T-helper 2 cell (primary cell): ENCODE results near the gene MAST2.

Experiments
- DNase-seq, 5 experiments: peaks; one replicate each; pipeline versions ENCODE4 v3.0.0 to v3.0.0-alpha.2; 2012 to 2022

Gene MAST2

DNA sequence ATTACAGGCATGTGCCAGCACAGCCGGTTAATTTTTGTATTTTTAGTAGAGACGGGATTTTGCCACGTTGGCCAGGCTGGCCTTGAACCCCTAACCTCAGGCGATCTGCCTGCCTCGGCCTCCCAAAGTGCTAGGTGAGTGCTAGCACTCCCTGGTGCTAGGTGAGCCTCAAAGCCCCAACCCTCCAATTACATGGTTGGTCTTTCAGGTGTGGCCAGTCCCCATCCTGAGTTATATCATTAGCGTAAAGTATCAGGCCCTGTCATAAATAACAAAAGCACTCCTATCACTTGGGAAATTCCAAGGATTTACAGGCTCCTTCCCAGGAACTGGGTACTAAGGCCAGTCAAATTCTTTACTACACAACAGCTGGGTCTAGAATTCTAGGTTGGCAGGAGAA, 191.0 kb downstream of the MAST2 start:
- DNase-seq: no peak

DNA sequence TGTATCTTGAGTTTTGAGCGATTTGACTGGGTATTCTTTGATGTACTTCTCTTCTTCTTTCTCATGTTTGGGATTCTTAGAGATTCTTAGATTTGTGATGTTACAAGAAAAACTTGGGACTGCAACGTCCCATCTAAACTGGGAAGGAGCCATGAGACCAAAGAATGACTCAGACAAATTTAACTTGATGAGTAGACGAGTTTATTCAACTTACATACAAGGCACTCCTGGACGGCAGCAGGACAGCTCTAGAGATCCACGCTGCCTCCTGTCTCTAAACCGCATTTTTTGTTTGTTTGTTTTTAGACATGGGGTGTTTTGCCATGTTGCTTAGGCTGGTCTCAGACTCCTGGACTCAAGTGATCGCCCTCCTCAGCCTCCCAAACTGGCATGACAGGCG, 191.9 kb downstream of the MAST2 start:
- no peak for DNase-seq

- no peak for DNase-seq
Observed at GRCh38 chr1:45998020-45998617, 194.7 kb downstream of the MAST2 start.

DNA sequence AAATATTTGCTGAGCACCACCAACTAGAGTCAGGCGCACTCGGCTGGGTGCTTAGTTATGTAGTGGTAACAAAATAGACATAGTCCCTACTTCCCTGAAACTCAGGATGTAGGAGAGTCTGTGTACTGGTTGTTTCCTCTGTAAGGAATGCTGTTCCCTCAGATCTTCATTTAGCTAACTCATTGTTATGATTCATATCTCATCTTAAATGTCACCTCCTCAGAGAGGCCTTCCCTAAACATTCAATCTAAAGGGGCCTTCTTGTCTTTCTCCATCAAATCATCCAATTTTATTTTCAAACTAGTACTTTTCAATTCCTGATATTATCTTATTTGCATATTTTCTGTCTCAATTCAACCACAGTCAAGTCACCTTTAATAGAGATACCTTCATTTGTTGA, 196.1 kb downstream of the MAST2 start:
- DNase-seq: no peak

DNA sequence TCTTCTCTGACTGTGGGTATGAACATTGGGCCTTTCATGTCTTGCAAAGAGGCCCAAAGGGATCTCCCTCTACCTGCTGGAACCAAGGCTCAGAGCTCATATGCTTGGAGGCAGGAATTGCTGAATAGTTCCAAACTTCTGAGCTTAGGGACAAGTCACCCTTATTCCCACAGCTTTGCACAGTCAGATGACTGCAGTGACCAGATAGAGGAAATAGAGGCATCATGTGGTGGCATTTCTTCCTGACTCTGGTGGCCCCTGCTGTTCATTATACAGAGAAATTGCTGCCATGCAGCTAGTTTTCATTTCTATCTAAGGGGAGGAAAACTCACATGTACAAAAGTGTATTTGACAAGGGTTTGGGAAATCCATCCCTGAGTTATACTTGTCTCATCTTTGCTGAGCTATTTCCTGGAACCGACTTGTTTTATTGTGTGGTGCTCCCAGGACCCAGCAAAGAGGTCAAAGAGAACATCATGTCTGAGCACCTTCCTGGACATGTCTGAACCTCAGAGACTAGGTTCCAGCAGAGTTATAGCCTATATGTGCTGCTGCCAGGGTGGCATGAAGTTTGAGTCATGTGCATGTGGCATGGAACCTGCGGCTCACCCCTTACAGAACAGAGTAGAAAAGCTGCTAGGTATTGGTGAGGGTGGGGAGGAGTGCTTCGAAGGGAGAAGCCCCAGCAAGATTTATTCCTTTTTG, 197.8 kb downstream of the MAST2 start:
- DNase-seq: no peak

DNA sequence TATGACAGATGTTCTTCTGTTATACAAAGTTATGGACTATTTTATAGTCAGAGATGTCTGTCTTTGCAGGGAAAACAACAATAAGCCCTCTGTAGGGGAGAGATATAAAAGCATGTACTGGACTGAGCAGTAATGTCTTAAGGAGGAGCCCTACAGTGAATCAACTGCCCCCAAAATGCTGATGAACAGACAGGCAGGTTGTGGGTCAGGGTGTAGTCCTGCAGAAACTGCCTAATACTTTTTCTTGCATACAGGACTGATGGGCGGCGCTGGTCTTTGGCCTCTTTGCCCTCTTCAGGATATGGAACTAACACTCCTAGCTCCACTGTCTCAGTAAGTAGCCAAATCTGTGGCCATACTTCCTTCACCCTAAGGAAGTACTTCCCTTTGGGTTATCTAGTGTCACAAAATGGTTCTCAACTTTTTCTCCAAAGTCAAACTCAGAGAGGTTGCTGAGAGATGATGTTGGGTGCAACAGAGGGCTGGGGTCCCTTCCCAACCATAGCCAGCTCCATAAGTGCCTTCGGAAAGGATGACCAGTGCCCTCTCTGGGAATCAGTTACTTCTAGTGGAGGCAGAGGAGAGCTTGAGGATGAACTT, 199.2 kb downstream of the MAST2 start:
- DNase-seq: no peak

GRCh38 chr1:46003315-46003714, 199.9 kb downstream of the MAST2 start:
- no peak for DNase-seq

- DNase-seq: no peak
Observed at GRCh38 chr1:46004492-46004891, 201.1 kb downstream of the MAST2 start.

DNA sequence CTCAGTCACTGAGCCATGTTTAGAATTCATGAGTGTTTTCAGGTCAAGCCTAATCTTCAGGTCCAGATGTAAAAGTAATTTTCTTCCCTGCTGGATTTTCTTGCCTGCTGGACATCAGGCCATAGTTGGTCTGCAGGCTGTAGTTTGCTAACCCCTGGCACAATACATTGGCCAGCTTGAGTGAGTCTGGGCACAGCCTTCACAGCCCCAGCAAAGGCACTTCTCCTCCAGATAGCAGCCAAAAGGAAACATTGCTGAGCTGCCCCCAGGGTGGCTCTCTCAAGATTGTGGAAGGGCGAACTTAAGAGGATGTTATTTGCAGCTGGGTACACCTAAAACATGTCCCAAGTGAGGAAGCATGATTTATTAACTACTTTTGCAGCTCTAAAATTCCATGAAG, 202.2 kb downstream of the MAST2 start:
- no peak for DNase-seq

DNA sequence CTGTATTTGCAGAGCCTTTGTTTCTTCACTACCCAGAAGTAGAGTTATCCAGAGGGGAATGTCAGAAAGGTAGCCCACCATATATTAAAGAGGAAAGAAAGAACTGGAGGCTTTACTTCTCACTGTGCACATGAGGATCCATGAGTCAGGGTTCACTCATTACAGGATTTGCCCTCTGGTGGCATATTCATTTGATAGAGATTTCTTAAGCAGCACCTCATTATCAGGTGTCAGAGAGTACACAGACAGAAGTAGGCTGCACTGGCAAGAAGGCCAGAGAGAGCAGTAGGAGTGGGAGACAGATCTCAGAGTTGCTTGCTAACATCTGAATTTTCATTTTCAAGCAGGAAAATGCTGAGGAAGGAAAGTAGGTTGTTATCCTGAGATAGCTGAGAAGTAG, 205.2 kb downstream of the MAST2 start:
- DNase-seq: no peak

GRCh38 chr1:46010611-46011010, 207.2 kb downstream of the MAST2 start:
- DNase-seq: no peak

DNA sequence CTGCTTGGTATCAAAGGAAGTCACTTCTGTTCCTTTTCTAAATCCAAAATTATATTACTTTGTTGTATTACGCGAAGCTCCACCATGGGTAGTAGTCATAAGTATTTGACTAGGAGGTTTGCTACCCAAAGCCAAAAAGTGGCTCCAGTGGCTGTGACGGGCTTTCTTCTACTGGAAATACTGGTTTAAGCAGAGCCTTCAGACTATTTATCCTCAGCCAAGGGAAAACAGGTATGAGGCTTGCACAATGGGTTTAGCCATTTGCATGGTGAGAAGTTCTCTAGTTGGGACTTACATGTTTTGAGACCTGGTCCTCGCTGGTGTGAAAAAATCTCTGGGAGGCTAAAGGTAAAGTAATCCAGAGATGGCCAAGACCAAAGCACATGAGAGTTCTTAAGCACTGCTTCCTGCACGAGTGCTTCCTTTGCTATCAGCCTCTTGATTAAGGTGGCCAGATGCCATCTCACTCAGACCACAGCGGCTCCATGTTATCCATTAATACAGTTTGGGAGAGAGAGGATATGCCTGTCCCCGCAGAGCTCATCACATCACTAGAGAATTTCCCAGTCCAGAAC, 207.8 kb downstream of the MAST2 start:
- no peak for DNase-seq

GRCh38 chr1:46012236-46012635, 208.8 kb downstream of the MAST2 start:
- DNase-seq: no peak

GRCh38 chr1:46013581-46013980, 210.2 kb downstream of the MAST2 start:
- DNase-seq: no peak

- no peak for DNase-seq
Observed at GRCh38 chr1:46017876-46018503, 214.6 kb downstream of the MAST2 start.

DNA sequence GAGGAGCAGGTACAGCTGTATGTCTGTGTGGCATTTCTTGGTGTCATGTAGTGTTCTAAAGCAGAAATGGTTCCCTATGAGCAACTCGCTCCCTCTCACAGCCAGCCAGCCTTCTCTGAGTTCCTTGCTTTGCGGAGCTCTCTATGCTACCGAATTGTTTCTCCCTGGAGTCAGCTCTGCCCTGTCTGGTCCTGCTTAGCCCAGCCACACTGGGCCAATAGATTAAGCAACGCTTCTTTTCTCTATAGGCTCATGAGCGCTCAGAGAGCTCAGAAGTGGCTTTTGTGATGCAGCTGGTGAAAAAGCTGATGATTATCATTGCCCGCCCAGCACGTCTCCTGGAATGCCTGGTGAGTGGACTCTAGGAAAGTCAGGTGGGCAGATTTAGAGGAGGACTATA, 215.9 kb downstream of the MAST2 start:
- DNase-seq: no peak

- DNase-seq: no peak
Observed at GRCh38 chr1:46020010-46020409, 216.6 kb downstream of the MAST2 start.

GRCh38 chr1:46021046-46021996, 217.9 kb downstream of the MAST2 start:
- no peak for DNase-seq

GRCh38 chr1:46026531-46026930, 223.1 kb downstream of the MAST2 start:
- DNase-seq: no peak

DNA sequence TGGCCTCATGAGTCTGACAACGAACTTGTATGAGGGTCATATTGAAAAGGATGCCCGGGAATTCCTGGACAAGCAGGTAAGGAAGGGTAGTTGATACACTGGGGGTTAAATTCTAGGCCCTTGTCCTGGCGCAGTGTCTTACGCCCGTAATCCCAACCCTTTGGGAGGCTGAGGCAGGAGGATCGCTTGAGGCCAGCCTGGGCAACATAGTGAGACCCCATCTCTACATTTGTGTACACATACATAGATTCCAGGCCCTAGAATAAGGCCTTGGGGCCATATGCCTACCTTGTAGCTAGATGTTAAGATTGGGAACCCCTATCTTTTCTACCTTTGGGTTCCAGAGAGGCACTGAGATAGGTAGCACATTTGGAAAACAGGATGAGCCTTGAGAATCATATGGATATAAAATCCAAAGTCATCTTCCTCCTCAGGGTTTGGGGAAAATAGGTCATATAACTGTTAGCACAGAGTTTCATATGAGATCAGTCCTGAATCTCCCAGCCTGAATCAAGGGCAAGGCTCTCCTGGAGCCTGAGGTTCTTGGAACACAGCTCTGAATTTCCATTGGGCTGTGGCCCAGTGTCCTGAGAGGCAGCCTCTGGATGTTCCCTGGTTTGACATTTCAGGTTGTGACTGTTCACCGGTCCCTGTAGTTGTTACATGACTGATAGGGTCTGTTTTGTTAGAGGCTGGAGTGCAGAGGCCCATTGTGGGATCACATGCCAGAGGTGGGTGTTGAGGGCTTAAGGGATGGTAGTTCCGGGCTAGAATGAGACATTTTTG, 224.6 kb downstream of the MAST2 start:
- DNase-seq: no peak

- DNase-seq: no peak
Observed at GRCh38 chr1:46030074-46030870, 226.9 kb downstream of the MAST2 start.
